RWPE1 (cell line): ENCODE results near the gene NSRP1.

Source experiments
- CTCF ChIA-PET: fragments of 350-600 bp; sonication (Branson Sonifier 250); formaldehyde crosslinking; extraction: SDS; loops from one replicate; lab custom pipeline; 2021; lab: Yijun Ruan, JAX
- POLR2A ChIA-PET: fragments of 400-600 bp; formaldehyde crosslinking; extraction: SDS; loops from one replicate; lab custom pipeline; 2020; ENCODE audit warnings: antibody characterized with exemption; ENCODE audit not compliant: low non-redundant PET; lab: Yijun Ruan, JAX
- DNase-seq: peaks from one replicate; pipeline ENCODE4 v3.0.0; 2012; ENCODE audit warnings: low spot score
- H3K27ac ChIP-seq: fragments of 450-650 bp; 2 replicates; pipeline ENCODE4 v1.5.1; 2017
- TF ChIP-seq, protein P1 (sequence below): fragments of 450-650 bp; conservative IDR thresholded peaks from 2 replicates; pipeline ENCODE4 v1.5.1; 2017; ENCODE audit warnings: low read depth, mild to moderate bottlenecking

NSRP1 gene

DNA sequence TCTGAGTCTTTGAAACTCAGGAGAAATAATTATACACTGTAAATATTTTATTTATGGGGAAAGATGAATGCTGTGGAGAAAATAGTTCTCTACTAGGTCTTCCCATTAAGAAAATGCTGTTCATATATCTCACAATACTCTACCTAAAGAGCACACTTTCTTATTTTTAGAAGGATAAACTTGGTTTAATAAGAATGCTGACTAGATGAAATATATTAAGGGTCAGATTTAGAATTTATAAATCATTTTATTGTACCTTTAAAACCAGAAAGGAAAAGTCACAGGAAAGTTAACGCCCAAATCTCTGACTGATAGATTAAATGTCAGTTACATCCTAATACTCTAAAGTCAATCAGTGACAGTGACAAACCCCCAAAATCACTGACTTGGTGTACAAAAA lies 70.1 kb downstream of the NSRP1 start:
- ChIA-PET CTCF (no interaction called here), POLR2A (no interaction called here)
- DNase-seq = no peak
- H3K27ac ChIP-seq = no peak overlapping the region
- TF ChIP-seq, protein P1, sequence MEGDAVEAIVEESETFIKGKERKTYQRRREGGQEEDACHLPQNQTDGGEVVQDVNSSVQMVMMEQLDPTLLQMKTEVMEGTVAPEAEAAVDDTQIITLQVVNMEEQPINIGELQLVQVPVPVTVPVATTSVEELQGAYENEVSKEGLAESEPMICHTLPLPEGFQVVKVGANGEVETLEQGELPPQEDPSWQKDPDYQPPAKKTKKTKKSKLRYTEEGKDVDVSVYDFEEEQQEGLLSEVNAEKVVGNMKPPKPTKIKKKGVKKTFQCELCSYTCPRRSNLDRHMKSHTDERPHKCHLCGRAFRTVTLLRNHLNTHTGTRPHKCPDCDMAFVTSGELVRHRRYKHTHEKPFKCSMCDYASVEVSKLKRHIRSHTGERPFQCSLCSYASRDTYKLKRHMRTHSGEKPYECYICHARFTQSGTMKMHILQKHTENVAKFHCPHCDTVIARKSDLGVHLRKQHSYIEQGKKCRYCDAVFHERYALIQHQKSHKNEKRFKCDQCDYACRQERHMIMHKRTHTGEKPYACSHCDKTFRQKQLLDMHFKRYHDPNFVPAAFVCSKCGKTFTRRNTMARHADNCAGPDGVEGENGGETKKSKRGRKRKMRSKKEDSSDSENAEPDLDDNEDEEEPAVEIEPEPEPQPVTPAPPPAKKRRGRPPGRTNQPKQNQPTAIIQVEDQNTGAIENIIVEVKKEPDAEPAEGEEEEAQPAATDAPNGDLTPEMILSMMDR = no peak

DNA sequence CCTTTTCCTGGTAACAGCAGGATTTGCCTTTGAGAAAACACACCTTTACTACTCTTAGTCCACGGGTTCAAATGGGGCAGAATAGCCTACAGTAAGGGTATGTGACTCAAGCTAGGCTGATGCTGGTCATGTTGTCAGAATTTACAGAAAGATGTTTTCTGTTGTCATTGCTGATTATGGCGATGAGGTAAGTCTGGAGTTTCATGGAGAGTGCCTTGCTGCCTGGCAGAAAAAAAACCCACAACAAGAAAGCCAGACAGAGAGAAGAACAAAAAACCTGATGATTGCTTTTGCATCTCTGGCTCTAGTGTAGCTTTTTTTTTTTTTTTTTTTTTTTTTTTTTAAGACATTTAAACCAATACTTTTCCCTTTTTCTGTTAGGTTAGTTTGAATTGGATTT lies 71.0 kb downstream of the NSRP1 start:
- DNase-seq = no peak
- H3K27ac ChIP-seq = no peak overlapping the region
- ChIA-PET POLR2A (no interaction called here), CTCF (interaction anchor here (0.6 kb wide), 1 partner anchor 43 kb away, joined by 4 read pairs; no protein-coding TSS in a partner anchor)
- TF ChIP-seq, protein P1 = no peak

GRCh38 chr17:30188211-30188939 lies 71.8 kb downstream of the NSRP1 start:
- POLR2A ChIA-PET = no interaction called here
- no peak overlapping the region for H3K27ac ChIP-seq
- CTCF ChIA-PET = interaction anchor here (1.1 kb wide), 1 partner anchor 63 kb away, joined by 5 read pairs; no protein-coding TSS in a partner anchor
- TF ChIP-seq, protein P1 = no peak
- DNase-seq = no peak

GRCh38 chr17:30191072-30191471 lies 74.5 kb downstream of the NSRP1 start:
- POLR2A ChIA-PET = no interaction called here
- TF ChIP-seq, protein P1 = no peak

GRCh38 chr17:30196504-30196903 lies 79.9 kb downstream of the NSRP1 start:
- TF ChIP-seq, protein P1 = no peak
- no peak for DNase-seq
- CTCF ChIA-PET = interaction anchor here (0.7 kb wide), 1 partner anchor 236 kb away, joined by 8 read pairs; no protein-coding TSS in a partner anchor
- no peak overlapping the region for H3K27ac ChIP-seq
- POLR2A ChIA-PET = no interaction called here

More at GRCh38 chr17:30191072-30191471, 74.5 kb downstream of the NSRP1 start:
- CTCF ChIA-PET = interaction anchor here (0.7 kb wide), 1 partner anchor 123 kb away, joined by 3 read pairs; no protein-coding TSS in a partner anchor
- H3K27ac ChIP-seq = no peak overlapping the region
- DNase-seq = no peak

GRCh38 chr17:30197416-30197815 lies 80.8 kb downstream of the NSRP1 start:
- POLR2A ChIA-PET = no interaction called here
- TF ChIP-seq, protein P1 = no peak
- no peak for DNase-seq
- H3K27ac ChIP-seq = no peak overlapping the region
- CTCF ChIA-PET = no interaction called here
